Measurements from ENCODE around the gene RXRA.

The RXRA gene

GRCh38 chr9:134313470-134313869 lies 12.8 kb upstream of the RXRA start:
- DNase-seq = no peak

GRCh38 chr9:134314039-134314949 lies 12.0 kb upstream of the RXRA start:
- no peak for DNase-seq

GRCh38 chr9:134314950-134315715 lies 11.1 kb upstream of the RXRA start:
- no peak for DNase-seq

GRCh38 chr9:134315716-134316448 lies 10.4 kb upstream of the RXRA start:
- no peak for DNase-seq

- DNase-seq = no peak
Measured at GRCh38 chr9:134316449-134317160, 9.7 kb upstream of the RXRA start.

GRCh38 chr9:134317400-134317789 lies 8.9 kb upstream of the RXRA start:
- DNase-seq = no peak

GRCh38 chr9:134317790-134318414 lies 8.4 kb upstream of the RXRA start:
- no peak for DNase-seq

GRCh38 chr9:134318481-134318891 lies 7.8 kb upstream of the RXRA start:
- no peak for DNase-seq

GRCh38 chr9:134318941-134319305 lies 7.3 kb upstream of the RXRA start:
- DNase-seq = no peak

GRCh38 chr9:134319306-134320125 lies 6.7 kb upstream of the RXRA start:
- DNase-seq = no peak

- DNase-seq = no peak
Measured at GRCh38 chr9:134320126-134320867, 6.0 kb upstream of the RXRA start.

- DNase-seq = no peak
Measured at GRCh38 chr9:134320868-134321471, 5.3 kb upstream of the RXRA start.

- no peak for DNase-seq
Measured at GRCh38 chr9:134321531-134321930, 4.7 kb upstream of the RXRA start.

- DNase-seq = no peak
Measured at GRCh38 chr9:134321946-134322741, 4.1 kb upstream of the RXRA start.

GRCh38 chr9:134322781-134323241 lies 3.4 kb upstream of the RXRA start:
- no peak for DNase-seq

GRCh38 chr9:134323741-134324358 lies 2.4 kb upstream of the RXRA start:
- DNase-seq = peak; percentile 1

- no peak for DNase-seq
Measured at GRCh38 chr9:134324359-134325095, 1.7 kb upstream of the RXRA start.
